Erythroblast (primary cell): ENCODE results near the gene XPOT.

Source experiments
- GATA1 ChIP-seq: IDR thresholded peaks from 2 replicates; pipeline ENCODE4 v1.6.1; 2011; ENCODE audit warnings: low read depth, mild to moderate bottlenecking, control low read depth, low read length, moderate library complexity
- POLR2A ChIP-seq: IDR thresholded peaks from 2 replicates; pipeline ENCODE4 v1.6.1; 2011; ENCODE audit warnings: mild to moderate bottlenecking, low read length

GRCh38 chr12:64431791-64432190 lies 27.6 kb downstream of the XPOT start:
- no peak for TF ChIP-seq POLR2A
- no peak for TF ChIP-seq GATA1
